ENCODE data around the gene BICRA.
"Not testable (repeated sequence)": the region's sequence is repeated elsewhere in the genome, so short reads cannot be mapped to it uniquely, and the experiment has no call there.

Gene BICRA

DNA sequence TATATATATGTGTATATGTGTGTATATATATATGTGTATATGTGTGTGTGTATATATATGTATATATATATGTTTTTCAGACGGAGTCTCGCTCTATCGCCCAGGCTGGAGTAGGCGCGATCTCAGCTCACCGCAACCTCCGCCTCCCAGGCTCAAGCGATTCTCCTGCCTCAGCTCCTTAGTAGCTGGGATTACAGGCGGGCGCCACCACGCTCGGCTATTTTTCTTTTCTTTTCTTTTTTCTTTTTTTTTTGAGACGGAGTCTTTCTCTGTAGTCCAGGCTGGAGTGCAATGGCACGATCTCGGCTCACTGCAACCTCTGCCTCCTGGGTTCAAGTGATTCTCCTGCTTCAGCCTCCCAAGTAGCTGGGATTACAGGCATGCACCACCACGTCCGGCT, 137.2 kb downstream of the BICRA start:
- H3K27me3 ChIP-seq (replicated peaks; ENCODE audit: control insufficient read depth, insufficient read depth, low read length); H3K9me3 ChIP-seq (ENCODE audit: control insufficient read depth, low read length); DNase-seq (ENCODE audit: low read depth): not testable (repeated sequence)
- H3K9ac ChIP-seq (ENCODE audit: low read length) = peak overlapping the region; percentile 94
- H3K4me3 ChIP-seq (ENCODE audit: low read length) = peak overlapping the region; percentile 86
- H3K36me3 ChIP-seq (ENCODE audit: control insufficient read depth, insufficient read depth, low read length, severe bottlenecking) = peaks cover 47% of the 10 kb centered on the region
- H3K4me1 ChIP-seq (ENCODE audit: control insufficient read depth, insufficient read depth, low read length) = peaks cover 30% of the 10 kb centered on the region

DNA sequence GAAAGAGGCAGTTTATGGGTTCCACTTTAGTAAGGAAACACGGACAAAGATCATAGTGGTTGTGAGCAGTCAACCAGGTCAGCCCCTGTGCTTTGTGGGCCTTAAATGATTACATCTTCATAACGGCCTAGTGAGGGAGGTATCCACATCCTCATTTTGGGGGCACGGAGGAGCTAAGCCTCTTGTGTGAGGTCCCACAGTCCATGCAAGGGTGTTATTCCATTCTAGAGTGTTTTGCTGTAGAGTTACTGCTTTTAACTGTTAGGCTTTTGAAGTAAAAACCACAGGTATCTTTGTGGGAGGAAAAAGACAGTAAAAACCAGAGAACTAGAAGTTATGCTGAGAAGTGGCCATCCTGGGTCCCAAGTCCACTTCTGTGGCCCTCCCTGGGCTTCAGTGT, 140.4 kb downstream of the BICRA start:
- H3K4me3 ChIP-seq (ENCODE audit: low read length) = no peak overlapping the region
- peaks cover 12% of the 10 kb centered on the region for H3K4me1 ChIP-seq (ENCODE audit: control insufficient read depth, insufficient read depth, low read length)
- H3K36me3 ChIP-seq (ENCODE audit: control insufficient read depth, insufficient read depth, low read length, severe bottlenecking) = peaks cover 68% of the 10 kb centered on the region
- no peaks in the 10 kb centered on the region for H3K27me3 ChIP-seq (replicated peaks; ENCODE audit: control insufficient read depth, insufficient read depth, low read length)
- DNase-seq (ENCODE audit: low read depth) = no peak
- no peaks in the 10 kb centered on the region for H3K9me3 ChIP-seq (ENCODE audit: control insufficient read depth, low read length)
- no peak overlapping the region for H3K9ac ChIP-seq (ENCODE audit: low read length)

- Histone ChIP-seq H3K4me3 (ENCODE audit: low read length) (no peak overlapping the region), H3K36me3 (ENCODE audit: control insufficient read depth, insufficient read depth, low read length, severe bottlenecking) (peaks cover 78% of the 10 kb centered on the region), H3K9ac (ENCODE audit: low read length) (no peak overlapping the region), H3K4me1 (ENCODE audit: control insufficient read depth, insufficient read depth, low read length) (peaks cover 6% of the 10 kb centered on the region), H3K27me3 (replicated peaks; ENCODE audit: control insufficient read depth, insufficient read depth, low read length) (no peaks in the 10 kb centered on the region), H3K9me3 (ENCODE audit: control insufficient read depth, low read length) (no peaks in the 10 kb centered on the region)
- DNase-seq (ENCODE audit: low read depth) = no peak
Measured at GRCh38 chr19:47750752-47751151, 141.8 kb downstream of the BICRA start.

DNA sequence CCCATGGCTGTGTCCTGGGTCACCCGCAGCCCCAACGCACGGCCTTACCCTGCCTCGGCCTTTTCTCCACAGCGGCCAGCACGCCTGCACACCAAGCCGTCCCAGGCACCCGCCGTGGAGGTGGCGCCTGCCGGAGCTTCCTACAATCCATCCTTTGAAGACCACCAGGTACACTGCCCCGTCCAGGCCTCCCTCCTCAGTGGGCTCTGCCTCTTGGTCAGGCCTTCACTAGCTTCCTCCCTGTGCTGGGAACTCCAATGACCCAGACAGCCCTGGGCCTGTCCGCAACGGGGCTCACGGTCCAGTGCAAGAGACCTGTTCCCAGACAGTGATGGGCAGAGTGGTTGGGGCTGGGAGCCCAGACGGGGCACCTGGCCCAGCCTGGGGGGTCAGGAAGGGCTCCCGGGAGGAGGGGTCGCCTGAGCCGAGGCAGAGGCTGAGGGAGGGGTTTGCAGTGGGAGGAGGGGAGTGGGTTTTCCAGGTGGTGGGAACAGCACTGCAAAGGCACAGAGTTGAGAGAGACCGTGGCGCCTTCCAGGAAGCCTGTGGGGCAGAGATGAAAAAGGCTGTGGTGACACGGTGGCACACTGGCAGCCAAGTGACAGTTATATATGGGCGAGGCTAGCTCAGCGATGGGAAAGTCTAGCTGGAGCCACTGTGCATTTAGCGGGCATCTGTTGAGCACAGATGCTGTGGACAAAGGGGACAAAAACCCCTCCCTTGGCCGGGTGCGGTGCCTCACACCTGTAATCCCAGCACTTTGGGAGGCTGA, 143.7 kb downstream of the BICRA start:
- no peaks in the 10 kb centered on the region for H3K9me3 ChIP-seq (ENCODE audit: control insufficient read depth, low read length)
- no peak overlapping the region for H3K9ac ChIP-seq (ENCODE audit: low read length)
- H3K4me1 ChIP-seq (ENCODE audit: control insufficient read depth, insufficient read depth, low read length) = no peaks in the 10 kb centered on the region
- no peak overlapping the region for H3K4me3 ChIP-seq (ENCODE audit: low read length)
- no peaks in the 10 kb centered on the region for H3K27me3 ChIP-seq (replicated peaks; ENCODE audit: control insufficient read depth, insufficient read depth, low read length)
- H3K36me3 ChIP-seq (ENCODE audit: control insufficient read depth, insufficient read depth, low read length, severe bottlenecking) = peaks cover 90% of the 10 kb centered on the region
- DNase-seq (ENCODE audit: low read depth) = no peak
